ENCODE measurements around the gene WDR81.

The WDR81 gene

DNA sequence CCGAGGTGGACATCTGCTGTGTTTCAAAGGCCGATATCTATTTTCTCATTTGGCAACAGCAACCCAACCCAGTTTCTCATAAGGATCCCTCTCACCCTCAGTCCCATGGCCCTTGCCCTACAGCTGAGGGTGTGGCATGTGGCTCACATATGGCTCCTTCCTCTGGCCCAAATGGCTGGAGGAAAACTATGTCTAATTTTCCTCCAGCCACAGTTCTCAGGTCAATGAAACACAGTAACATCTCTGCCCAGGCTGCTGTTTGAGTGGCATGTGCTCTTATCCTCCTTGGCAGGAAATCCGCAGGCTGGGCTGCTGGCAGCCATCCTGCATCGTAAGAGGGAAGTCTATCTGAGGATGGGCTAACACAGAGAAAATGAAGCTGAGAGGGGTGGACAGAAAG lies 61.4 kb downstream of the WDR81 start:
- no peak for FAIRE-seq

DNA sequence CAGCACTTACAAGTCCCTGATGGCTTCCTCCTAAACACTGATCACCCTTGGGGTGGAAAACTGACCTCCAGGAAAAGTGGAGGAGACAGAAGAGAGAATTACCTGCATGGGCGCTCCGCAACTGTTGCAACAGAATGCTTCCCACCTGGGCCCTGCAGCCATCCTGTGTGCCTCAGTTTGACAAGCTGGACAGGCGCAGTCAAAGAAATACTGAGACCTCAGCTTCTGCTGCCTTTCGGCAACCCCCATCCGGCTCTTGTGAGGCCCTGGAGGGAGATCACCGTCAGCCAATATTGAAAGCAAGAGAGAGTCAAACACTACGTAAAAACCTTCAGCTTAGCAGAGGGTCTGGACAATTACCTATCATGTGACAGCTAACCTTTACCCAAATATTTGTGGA lies 62.2 kb downstream of the WDR81 start:
- no peak for FAIRE-seq

DNA sequence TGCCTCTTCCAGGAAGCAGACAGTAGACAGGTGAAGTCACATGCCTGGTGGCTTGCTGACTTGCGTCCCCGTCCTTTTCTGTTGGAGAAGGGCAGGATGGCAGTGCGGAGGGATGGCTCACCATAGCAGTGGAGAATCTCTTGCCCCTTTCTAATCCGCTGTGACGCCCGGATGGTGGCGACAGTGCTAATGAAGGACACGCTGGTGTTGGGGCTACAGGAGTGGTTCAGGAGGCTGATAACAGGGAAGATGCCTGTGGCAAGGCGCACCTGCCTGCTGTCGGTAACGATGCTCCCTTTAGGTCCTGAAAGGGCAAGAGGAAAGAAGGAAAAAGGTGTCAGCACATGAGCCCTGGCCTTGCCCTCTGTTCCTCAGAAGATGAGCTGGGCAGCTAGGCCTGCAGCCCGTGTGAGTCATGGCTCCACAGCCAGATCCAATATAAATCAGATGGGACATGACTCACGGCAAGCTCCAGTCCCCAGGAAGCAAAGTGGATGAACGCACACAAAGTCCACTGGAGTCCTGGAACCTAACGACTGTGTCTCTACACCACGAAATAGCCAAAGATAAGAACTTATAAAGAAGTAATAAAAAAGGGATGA lies 62.9 kb downstream of the WDR81 start:
- FAIRE-seq = no peak

Measured in TTC549 (cell line).